RWPE2 (cell line): ENCODE measurements around the gene TECPR2.
"Not testable (repeated sequence)": the region's sequence is repeated elsewhere in the genome, so short reads cannot be mapped to it uniquely, and the experiment has no call there.

Experiments used
- ATAC-seq: fragments of 200-7000 bp; cut with Tn5 transposase; 3 replicates; pipeline ENCODE4 v1.9.1; 2021; ENCODE audit warnings: low read depth
- DNase-seq: peaks from one replicate; pipeline ENCODE4 v3.0.0-alpha.2; 2020; ENCODE audit warnings: low spot score
- H3K27ac ChIP-seq: fragments of 450-650 bp; 2 replicates; pipeline ENCODE4 v1.5.1; 2017; ENCODE audit warnings: mild to moderate bottlenecking; ENCODE audit not compliant: poor library complexity, severe bottlenecking
- H3K27me3 ChIP-seq: fragments of 250-450 bp; sonication (Bioruptor Pico); 2 replicates; pipeline ENCODE4 v1.5.1; 2021; ENCODE audit warnings: mild to moderate bottlenecking, moderate library complexity; ENCODE audit not compliant: insufficient read depth, poor library complexity, severe bottlenecking
- H3K36me3 ChIP-seq: fragments of 250-450 bp; sonication (Bioruptor Pico); 2 replicates; pipeline ENCODE4 v1.5.1; 2020; ENCODE audit warnings: low read depth, mild to moderate bottlenecking, moderate library complexity
- H3K4me1 ChIP-seq: fragments of 250-450 bp; sonication (Bioruptor Pico); 2 replicates; pipeline ENCODE4 v1.5.1; 2021; ENCODE audit warnings: mild to moderate bottlenecking, moderate library complexity; ENCODE audit not compliant: insufficient read depth, poor library complexity, severe bottlenecking
- H3K4me3 ChIP-seq: fragments of 250-450 bp; sonication (Bioruptor Pico); 2 replicates; pipeline ENCODE4 v1.5.1; 2021; ENCODE audit warnings: mild to moderate bottlenecking, moderate library complexity; ENCODE audit not compliant: severe bottlenecking
- H3K9me3 ChIP-seq: fragments of 250-450 bp; sonication (Bioruptor Pico); 2 replicates; pipeline ENCODE4 v1.5.1; 2021; ENCODE audit warnings: mild to moderate bottlenecking, moderate library complexity; ENCODE audit not compliant: severe bottlenecking
- TF ChIP-seq, protein P1 (sequence below): fragments of 450-650 bp; IDR thresholded peaks from one replicate; pipeline ENCODE4 v1.5.1; 2017; ENCODE audit warnings: mild to moderate bottlenecking, moderate library complexity; ENCODE audit not compliant: poor library complexity, severe bottlenecking

TECPR2 gene

DNA sequence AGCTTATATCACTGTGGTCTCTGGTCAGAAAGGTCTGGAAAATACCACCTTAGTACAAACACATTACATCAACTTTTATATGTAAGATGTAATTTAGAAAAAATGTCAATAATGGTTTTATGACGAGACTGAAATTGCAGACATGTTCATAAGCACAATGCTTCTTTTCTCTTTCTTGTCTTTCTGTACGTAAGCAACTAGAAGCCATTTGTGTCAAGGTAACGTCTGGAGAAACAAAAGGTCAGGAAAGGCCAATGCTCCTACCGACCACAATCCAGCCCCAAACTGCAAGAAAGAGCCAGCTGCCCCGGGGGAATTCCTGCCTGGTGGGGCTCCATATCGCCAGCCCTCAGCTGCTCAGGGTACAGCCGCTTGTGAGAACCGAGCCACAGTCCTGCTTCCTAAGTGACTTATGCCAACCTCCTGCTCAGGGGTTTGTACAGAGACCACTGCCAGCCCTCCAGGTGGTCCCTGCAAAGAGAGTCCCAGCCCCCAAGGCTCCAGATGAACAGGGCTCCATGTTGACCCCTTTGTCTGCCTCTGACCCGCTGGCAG is 36.9 kb upstream of the TECPR2 start:
- DNase-seq (no peak), ATAC-seq (no peak)
- TF ChIP-seq, protein P1, sequence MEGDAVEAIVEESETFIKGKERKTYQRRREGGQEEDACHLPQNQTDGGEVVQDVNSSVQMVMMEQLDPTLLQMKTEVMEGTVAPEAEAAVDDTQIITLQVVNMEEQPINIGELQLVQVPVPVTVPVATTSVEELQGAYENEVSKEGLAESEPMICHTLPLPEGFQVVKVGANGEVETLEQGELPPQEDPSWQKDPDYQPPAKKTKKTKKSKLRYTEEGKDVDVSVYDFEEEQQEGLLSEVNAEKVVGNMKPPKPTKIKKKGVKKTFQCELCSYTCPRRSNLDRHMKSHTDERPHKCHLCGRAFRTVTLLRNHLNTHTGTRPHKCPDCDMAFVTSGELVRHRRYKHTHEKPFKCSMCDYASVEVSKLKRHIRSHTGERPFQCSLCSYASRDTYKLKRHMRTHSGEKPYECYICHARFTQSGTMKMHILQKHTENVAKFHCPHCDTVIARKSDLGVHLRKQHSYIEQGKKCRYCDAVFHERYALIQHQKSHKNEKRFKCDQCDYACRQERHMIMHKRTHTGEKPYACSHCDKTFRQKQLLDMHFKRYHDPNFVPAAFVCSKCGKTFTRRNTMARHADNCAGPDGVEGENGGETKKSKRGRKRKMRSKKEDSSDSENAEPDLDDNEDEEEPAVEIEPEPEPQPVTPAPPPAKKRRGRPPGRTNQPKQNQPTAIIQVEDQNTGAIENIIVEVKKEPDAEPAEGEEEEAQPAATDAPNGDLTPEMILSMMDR = no peak
- H3K4me1 ChIP-seq = peaks cover 3% of the 10 kb centered on the region
- no peaks in the 10 kb centered on the region for H3K27me3 ChIP-seq
- H3K9me3 ChIP-seq = no peaks in the 10 kb centered on the region
- no peak overlapping the region for H3K4me3 ChIP-seq
- H3K36me3 ChIP-seq = peaks cover 17% of the 10 kb centered on the region; the same call in 1 of the 2 replicates
- no peak overlapping the region for H3K27ac ChIP-seq

DNA sequence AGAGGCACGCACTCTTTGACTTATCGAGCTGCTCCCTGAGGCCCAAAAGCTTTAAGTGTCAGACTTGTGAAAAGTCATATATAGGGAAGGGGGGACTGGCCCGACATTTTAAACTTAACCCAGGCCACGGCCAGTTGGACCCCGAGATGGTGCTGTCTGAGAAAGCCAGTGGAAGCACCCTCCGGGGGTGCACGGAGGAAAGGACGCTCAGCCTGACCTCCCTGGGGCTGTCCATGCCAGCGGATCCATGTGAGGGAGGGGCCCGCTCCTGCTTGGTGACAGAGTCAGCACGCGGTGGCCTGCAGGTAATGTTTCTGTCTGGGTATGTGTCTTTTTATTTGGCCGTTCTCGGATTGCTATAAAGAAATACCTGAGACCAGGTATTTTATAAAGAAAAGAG is 36.2 kb upstream of the TECPR2 start:
- DNase-seq (no peak), ATAC-seq (no peak)
- TF ChIP-seq, protein P1 = no peak
- peaks cover 24% of the 10 kb centered on the region; the same call in 1 of the 2 replicates for H3K36me3 ChIP-seq
- H3K4me3 ChIP-seq = no peak overlapping the region
- no peaks in the 10 kb centered on the region for H3K9me3 ChIP-seq
- no peak overlapping the region for H3K27ac ChIP-seq
- H3K27me3 ChIP-seq = no peaks in the 10 kb centered on the region
- peaks cover 3% of the 10 kb centered on the region for H3K4me1 ChIP-seq

DNA sequence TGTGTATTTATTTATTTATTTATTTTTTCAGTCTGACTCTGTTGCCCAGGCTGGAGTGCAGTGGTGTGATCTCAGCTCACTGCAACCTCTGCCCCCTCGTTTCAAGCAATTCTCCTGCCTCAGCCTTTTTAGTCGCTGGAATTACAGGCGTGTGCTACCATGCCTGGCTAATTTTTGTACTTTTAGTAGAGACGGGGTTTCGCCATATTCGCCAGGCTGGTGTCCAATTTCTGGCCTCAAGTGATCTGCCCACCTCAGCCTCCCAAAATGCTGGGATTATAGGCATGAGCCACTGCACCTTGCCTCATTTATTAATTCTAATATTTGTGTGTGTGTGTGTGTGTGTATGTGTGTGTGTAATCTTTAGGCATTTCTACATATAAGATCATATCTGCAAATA is 33.4 kb upstream of the TECPR2 start:
- ATAC-seq, H3K27me3 ChIP-seq, DNase-seq, H3K4me3 ChIP-seq, H3K4me1 ChIP-seq, H3K9me3 ChIP-seq, H3K27ac ChIP-seq: not testable (repeated sequence)
- H3K36me3 ChIP-seq = peaks cover 37% of the 10 kb centered on the region

DNA sequence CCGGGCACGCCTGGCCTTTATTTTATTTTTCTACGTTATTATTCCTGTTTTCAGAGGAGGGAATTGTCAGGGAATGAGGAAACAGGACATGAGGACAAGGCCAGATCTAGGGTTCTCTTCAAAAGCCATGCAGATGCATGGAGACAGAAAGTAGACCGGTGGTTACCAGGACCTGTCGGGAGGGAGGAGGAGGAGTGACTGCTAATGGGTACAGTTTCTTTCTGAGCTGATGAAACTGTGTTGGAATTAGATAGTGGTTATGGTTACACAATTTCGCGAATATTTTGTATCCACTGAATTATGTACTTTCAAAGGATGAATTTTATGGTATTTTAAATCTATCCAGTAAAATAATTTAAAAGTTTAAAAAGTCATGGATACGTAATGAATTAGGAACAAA is 31.9 kb upstream of the TECPR2 start:
- Histone ChIP-seq H3K4me1 (no peaks in the 10 kb centered on the region), H3K27ac (no peak overlapping the region), H3K36me3 (peaks cover 47% of the 10 kb centered on the region), H3K4me3 (no peak overlapping the region), H3K27me3 (no peaks in the 10 kb centered on the region), H3K9me3 (no peaks in the 10 kb centered on the region)
- no peak for ATAC-seq
- DNase-seq = no peak
- TF ChIP-seq, protein P1 = no peak

DNA sequence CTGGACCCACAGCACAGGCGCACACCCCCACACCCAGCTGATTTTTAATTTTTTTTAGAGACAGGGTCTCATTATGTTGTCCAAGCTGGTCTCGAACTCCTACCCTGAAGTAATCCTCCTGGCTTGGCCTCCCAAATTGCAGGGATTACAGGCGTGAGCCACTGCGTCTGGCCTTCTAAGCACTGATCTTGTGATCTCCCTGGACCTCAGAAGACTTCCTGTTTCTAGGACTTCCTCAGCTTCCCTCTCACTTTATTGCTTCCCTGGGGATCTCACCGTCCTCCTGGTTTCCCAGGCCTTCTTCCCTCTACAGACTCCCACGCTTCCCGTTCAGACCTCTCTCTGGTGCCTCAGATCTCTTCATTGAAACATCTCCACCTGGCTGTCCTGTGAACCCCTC is 29.4 kb upstream of the TECPR2 start:
- H3K27ac ChIP-seq = no peak overlapping the region
- TF ChIP-seq, protein P1 = no peak

More for the DNA sequence above, 29.4 kb upstream of the TECPR2 start:
- Histone ChIP-seq H3K36me3 (peaks cover 72% of the 10 kb centered on the region), H3K4me3 (no peak overlapping the region), H3K4me1 (no peaks in the 10 kb centered on the region), H3K9me3 (no peaks in the 10 kb centered on the region), H3K27me3 (no peaks in the 10 kb centered on the region)
- ATAC-seq (no peak), DNase-seq (no peak)
